HG03064 (cell line): ENCODE data around the gene RAB8A.

ENCODE experiments used
- ATAC-seq: cut with Tn5 transposase; IDR thresholded peaks from one replicate; pipeline ENCODE4 v1.9.1; 2021; ENCODE audit warnings: low read depth; ENCODE audit not compliant: unreplicated experiment

Gene RAB8A

DNA sequence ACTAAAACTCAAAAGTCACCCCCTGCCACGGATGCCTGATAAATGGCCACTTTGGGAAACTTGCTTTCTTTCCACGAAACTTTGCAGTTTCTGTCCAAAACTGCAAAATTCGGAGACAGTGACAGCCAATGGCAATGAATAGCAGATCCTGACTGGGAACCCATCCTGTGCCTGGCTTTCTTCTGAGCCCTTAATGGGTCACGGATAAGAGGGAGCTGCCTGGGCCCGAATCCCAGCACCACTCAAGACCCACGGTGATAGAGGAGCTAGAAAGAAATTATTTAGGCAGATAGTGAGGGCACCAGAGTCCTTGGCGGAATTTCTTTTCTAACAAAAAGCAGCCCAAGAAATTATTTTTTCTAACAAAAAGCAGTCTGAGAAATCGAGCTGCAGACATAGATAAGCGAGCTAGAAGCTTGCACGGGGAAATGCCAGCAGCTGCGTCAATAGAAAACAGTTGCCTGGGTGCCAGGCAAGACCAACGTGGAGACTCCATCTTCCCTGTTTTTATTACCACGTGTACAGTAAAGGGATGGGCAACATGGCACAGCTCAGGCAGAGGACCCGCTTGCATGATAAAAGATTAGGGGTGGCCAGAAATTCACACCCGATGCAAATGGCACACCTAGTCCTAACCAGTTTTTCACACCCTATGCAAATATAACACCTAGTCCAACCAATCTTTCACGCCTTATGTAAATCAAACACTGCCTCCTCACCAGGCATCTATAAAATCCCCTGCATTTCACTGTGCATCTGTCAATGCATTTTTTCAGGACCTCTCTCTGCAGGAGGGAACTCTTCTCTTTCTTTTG lies 24.7 kb downstream of the RAB8A start:
- no peak for ATAC-seq

DNA sequence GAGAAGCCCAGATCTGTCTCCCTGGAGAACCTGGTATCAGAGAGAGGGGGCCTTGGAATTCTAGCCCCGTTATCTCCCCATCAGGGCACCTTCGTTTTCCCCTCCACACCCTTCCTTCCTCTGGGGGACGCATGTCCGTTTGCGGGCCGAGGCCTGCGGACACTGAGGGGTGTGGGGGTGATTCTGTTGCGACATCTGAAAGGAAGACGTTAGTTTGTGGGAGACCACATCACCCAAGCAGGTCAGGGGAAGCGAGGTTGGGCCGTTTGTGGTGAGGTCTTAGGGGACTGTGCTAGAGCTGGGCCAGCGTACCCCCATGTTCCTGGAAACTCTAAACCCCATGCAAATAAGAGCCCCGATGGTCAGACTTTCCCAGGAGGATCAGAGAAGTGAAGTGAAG lies 28.1 kb downstream of the RAB8A start:
- ATAC-seq, result no peak

DNA sequence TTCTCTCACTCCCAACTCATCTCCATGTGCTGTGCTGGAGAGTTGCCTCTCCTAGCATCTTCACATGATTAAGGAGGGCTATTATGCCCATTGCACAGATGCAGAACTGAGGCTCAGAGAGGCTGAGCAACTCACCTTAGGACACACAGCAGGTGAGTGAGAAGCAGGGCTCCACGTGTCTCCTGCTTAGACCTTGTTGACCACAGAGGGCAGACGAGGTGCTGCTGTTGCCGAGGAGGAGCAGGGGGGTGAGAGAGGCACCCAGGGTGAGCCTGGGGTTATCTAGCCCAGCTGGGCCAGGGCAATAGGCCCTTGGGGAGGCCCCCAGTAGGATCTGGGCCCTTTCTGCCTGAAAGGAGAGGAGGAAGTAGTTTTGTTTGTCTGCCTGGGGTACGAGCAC lies 29.4 kb downstream of the RAB8A start:
- no peak for ATAC-seq

DNA sequence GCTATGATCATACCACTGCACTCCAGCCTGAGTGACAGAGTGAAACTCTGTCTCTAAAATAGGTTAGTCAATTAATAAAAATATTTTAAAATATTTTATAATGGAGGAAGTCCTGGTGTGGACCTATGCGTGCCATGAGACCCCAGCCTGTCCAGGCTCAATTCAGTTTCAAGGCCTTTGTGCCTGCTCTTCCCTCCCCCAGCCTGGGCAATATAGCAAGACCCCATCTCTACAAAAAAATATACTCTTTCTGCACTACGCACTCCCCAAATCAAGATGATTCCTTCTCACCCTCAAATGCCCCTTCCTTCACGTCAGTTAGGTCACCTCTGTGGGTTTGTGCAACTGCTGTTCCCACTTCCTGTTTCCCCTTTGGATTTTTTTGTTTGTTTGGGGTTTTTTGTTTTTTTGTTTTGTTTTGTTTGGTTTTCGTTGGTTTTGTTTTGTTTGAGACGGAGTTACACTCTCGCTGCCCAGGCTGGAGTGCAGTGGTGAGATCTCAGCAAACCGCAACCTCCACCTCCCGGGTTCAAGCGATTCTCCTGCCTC lies 30.4 kb downstream of the RAB8A start:
- ATAC-seq, result no peak

DNA sequence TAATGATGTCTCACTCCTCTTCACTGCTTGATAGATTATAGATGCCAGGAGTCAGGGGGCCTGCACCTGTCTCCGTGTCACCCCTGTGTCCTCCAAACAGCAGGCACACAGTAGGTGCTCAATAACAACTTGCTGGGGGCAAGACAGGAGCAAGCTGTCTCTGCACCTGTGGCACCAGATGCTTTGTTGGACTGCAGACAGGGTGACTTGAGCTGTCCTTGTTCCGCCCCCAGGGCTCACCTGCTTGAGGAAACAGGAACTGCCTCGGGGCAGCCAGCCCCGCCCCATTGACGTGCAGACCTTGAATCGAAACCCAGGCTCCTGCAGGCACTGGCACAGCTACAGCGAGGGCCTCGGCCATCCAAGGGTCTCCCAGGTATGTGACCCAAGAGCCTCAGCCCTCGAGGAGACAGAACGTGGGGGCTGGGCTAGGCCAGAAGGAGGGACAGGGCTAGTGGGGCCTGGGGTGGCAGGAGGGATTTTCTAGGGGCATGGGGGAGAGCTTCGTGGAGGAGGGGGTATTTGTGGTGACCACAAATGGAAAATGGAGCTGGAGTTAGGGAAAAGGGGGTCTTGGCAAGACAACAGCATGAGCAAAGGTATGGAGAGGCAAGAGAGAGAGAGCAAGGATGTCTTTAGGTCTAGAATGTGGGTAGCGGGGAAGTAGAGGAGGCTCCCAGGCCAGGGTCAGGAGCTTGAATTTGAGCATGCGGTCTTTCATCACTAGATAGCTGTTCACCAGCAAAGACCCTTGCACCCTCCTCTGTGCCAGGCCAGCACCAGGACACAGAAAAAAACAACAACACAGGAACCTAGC lies 31.9 kb downstream of the RAB8A start, which contains the start of gene HSH2D:
TSS of gene HSH2D (plus strand) at position 287 of the 817 bp plus-strand sequence. CDS start 5,066 bp downstream, outside the sequence.
- ATAC-seq, result no peak

DNA sequence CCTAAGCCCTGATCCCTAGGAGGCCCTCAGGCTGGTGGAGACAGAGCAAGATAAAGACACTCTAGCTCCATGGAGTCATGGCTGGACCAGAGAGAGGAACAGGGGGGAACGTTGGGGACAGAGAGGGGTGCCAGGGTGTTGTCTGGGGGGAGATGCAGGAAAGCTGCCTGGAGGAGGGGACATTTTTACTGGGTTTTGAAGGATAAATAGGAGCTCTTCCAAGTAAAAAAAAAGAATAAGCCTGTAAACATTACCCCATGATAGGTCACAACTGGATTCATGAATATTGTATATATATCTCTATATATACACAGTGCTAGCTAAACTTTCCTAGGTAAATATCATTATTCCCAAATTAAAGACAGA lies 32.5 kb downstream of the RAB8A start:
- ATAC-seq, result no peak

DNA sequence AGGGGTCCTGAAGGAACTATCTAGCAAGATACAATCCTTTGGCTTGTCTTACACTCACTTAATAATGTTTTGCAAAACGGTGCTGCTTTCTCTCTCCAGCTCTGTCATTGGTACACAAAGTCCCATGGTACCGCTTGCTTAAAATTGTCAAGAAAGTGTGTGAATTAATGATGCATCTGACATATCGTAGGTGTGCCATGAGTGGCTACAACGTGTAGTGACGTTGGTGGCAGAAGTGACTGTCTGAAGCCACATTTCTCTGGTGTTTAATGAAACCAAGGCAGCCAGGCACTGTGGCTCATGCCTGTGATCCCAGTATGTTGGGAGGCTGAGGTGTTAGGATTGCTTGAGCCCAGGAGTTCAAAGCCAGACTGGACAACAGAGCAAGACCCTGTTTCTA lies 34.4 kb downstream of the RAB8A start:
- no peak for ATAC-seq

DNA sequence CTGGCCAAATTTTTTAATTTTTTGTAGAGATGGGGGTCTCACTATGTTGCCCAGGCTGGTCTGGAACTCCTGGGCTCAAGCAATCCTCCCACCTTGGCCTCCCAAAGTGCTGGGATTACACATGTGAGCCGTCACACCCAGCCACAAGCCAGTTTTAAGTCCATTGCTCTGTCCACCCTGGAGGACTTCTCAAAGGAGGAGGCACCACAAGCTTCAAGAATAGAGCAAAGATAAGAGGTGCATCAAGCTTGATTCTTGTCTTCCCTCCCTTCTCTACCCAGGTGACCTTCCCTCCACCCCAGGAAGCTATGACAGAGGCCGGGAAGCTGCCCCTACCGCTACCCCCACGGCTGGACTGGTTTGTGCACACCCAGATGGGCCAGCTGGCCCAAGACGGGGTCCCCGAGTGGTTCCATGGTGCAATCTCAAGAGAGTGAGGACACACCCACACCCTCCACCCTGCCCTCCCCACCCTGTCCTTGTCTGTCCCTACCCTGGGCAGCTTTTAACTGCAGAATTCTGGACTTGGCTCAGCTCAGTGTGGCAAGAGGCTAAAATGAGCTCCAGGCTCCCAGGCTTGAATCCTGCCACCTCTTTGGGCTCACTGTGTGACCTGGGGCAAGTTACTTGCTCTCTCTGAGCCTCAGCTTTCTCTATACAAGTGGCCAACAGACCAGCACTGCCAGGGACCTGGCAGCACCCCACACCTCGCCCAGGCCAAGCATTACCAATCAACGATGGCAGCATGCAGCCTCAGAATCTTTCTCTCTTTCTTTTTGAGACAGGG lies 36.9 kb downstream of the RAB8A start:
- ATAC-seq, result no peak

DNA sequence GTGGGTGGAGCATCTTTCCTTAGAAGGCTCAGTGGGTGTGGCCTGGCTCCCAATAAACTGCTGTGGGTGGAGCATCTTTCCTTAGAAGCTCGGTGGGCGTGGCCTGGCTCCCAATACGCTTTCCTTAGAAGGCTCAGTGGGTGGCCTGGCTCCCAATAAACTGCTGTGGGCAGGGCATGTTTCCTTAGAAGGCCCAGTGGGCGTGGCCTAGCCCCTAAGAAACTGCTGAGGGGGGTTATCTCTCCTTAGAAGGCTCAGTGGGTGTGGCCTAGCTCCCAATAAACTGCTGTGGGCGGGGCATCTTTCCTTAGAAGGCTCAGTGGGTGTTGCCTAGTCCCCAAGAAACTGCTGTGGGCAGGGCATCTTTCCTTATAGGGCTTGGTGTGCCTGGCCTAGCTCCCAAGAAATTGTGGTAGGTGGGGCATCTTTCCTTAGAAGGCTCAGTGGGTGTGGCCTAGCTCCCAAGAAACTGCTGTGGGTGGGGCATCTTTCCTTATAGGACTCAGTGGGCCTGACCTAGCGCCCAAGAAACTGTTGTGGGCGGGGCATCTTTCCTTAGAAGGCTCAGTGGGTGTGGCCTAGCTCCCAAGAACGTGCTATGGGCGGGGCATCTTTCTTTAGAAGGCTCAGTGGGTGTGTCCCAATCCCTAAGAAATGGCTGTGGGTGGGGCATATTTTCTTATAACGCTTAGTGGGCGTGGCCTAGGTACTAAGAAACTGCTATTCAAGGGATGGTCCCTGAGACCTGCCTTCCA lies 42.1 kb downstream of the RAB8A start:
- ATAC-seq, result no peak

DNA sequence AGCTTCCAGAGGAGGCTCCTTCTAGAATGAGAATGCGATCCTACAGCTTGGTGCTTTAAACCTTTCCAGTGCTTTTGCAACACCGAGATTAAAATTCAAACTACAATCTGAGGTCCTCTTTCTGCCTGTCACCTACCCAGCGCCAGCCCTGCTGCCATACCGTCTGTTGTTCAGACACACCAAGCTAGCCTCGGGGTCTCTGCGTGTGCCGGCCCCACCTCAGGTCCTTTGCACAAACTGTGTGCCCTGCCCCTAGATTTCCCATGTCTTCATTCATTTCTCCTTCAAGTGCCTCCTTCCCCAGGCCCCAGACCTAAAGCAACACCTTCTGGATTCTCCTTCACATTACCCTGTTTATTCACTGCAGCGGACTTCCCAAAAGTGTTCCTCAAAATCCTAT lies 42.9 kb downstream of the RAB8A start:
- no peak for ATAC-seq

DNA sequence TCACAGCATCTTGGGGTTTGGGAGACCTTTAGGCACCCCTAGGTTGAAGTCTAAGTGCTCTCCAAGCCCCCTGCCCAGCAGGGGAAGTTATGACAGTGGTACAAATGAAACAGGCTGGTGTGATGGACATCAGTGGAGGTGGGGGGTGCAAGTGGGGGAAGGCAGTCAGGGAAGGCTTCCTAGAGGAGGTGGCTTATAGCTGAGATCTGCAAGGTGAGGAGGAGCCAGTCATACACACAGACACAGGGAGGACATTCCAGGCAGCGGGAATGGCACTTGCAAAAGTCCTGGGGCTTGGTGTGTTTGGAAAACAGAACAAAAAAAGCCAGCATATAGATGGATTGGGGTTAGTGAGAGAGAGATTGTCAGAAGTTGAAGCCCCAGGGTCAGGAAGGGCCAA lies 43.4 kb downstream of the RAB8A start:
- ATAC-seq, result no peak

DNA sequence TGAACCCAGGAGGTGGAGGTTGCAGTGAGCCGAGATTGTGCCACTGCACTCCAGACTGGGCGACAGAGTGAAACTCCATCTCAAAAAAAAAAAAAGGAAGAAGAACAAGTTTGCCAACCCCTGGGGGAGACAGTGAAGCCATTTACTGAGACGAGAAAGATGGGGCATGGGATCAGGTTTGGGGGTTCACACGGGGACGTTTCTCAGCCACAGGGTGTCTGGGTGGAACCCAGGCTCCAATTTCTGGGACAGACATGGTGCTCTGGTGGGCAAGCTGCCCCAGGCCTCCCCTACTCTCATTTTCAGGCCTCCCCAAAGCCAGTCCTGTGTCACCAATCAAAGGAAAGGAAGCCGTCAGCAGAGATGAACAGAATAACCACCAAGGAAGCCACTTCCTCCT lies 45.2 kb downstream of the RAB8A start:
- ATAC-seq, result no peak

DNA sequence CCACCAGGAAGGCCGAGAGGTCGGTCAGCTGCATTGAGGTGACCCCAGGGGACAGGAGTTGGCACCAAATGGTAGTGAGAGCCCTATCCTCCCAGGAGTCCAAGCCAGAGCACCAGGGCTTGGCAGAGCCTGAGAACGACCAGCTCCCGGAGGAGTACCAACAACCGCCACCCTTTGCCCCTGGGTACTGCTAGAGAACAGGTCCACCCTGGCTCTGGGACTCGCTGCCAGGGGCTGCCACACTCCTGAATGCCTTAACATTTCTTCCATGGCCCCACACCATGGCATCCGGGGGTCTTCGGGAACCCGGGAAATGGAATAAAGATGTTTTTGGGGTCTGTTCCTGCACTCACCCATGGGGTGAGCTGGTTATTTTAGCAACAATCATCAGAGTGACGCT lies 45.9 kb downstream of the RAB8A start:
- ATAC-seq, result no peak

DNA sequence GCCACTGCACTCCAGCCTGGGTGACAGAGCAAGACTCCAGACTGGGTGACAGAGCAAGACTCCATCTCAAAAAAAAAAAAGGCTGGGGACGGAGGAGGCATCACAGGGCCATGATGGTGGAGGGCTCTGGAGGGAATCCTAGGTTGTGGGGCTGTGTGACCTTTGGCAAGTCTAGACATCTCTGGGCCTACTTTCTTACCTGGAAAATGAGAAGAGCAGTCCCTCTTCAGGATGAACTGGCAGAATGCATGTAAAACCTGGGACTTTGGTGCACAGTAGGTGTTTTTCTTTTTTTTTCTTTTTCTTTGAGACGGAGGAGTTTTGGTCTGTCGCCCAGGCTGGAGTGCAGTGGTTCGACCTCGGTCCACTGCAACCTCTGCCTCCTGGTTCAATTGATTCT lies 48.0 kb downstream of the RAB8A start:
- ATAC-seq, result no peak

DNA sequence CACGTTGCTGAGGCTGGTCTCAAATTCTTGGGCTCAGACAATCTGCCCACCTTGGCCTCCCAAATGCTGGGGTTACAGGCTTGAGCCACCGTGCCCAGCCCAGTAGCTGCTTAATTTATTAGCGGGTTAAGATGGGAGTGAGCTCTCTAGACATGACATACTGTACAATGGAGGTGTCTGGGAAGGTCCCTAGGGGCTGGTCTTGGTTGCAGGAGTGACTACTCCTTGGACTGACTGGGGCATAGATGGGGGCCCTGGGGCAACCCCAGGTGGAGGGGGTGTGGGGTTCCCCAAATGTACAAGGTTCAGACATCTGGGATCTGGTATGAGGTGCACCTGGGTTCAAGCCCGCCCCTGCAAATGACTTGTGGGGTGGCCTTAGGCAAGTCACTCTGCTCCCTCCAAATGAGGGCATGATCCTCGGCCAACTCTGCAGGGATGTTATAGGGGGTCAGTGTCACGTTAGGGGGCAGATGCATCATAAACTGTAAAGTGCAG lies 48.8 kb downstream of the RAB8A start:
- ATAC-seq, result no peak

DNA sequence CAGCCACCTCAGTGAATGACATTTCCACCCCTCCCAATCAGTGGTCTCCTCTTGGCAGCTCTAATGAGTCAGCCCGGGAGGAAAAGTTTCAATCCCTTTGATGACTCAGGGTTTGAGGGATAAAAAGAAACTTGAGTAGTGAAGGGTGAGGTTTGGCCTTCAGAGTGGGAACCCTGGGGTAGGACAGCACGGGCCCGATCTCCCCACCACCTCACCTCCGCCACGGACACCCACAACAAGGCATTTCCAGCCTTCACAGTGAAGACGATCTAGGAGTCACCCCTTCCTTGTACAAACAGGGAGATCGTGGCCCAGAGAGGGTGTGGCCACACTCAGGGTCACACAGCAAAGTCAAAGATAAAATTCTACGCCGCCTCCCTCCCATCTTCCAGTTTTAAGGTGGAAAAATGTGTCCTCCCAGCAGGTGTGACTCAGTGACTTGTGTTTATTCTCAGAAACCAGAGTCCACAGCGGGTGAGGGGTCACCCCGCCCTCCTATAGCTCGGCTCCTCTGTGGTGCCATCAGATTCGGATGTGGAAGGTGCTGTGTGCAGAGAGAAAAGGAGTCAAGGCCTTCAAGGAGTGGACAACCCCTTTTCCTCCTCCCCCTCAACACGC lies 49.4 kb downstream of the RAB8A start:
- no peak for ATAC-seq

DNA sequence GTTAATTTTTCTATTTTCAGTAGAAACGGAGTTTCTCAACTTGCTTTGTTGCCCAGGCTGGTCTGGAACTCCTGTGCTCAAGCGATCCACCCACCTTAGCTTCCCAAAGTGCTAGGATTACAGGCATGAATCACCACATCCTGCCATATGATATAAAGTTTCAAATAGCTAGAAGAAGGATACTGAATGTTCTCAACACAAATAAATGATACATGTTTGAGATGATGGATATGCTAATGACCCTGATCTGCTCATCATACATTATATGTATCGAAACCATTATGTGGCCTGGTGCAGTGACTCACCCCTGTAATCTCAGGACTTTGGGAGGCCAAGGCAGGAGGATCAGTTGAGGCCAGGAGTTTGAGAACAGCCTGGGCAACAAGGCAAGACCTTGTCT lies 50.2 kb downstream of the RAB8A start:
- ATAC-seq, result no peak

DNA sequence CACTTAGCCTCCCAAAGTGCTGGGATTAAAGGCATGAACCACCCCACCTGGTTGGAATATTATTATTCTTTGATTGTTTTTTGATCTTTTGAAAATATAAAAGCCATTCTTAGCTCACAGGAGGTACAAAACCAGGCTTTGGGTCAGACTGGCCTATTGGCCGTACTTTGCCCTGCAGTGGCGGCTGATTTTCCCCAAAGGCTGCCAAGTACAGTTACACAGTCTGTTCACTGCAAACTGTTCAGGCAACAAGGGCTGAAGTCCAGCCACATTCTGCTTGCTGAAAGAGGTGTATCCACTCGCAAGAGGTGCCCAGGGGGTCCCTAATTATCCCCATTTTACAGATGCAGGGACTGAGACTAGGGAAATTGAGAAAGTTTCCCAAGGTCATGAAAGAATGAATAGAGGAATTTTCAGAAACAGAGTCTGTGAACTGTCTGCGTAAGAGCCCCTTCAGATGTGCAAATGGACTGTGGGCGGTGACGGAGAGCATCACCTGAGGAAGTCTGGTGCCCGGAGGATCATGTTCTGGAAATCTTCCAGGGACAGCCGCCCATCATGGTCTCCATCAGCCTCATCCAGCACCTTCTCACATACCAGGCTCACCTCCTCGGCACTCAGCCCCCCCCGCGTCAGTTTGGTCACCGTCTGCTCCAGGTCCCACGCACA lies 52.7 kb downstream of the RAB8A start:
- ATAC-seq, result no peak

DNA sequence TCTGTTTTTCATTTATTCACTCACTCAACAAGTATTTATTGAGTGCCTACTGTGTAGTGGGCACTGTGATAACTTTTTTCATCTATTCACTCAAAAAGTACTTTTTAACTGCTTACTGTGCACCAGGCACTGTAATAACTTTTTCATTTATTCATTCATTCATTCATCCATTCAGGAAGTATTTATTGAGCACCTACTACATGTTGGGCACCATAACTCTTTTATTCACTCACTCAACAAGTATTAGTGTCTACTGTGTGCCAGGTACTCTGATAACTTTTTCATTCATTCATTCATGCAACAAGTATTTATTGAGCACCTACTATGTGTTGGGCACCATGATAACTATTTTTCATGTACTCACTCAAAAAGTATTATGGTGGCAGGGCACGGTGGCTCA lies 54.7 kb downstream of the RAB8A start:
- ATAC-seq, result no peak
